GM18909 (cell line): Measurements from ENCODE around the gene SYCP2.

Experiments used
- ATAC-seq: cut with Tn5 transposase; IDR thresholded peaks from one replicate; pipeline ENCODE4 v1.9.1; 2021; ENCODE audit warnings: mild to moderate bottlenecking; ENCODE audit not compliant: unreplicated experiment, poor library complexity

The SYCP2 gene

DNA sequence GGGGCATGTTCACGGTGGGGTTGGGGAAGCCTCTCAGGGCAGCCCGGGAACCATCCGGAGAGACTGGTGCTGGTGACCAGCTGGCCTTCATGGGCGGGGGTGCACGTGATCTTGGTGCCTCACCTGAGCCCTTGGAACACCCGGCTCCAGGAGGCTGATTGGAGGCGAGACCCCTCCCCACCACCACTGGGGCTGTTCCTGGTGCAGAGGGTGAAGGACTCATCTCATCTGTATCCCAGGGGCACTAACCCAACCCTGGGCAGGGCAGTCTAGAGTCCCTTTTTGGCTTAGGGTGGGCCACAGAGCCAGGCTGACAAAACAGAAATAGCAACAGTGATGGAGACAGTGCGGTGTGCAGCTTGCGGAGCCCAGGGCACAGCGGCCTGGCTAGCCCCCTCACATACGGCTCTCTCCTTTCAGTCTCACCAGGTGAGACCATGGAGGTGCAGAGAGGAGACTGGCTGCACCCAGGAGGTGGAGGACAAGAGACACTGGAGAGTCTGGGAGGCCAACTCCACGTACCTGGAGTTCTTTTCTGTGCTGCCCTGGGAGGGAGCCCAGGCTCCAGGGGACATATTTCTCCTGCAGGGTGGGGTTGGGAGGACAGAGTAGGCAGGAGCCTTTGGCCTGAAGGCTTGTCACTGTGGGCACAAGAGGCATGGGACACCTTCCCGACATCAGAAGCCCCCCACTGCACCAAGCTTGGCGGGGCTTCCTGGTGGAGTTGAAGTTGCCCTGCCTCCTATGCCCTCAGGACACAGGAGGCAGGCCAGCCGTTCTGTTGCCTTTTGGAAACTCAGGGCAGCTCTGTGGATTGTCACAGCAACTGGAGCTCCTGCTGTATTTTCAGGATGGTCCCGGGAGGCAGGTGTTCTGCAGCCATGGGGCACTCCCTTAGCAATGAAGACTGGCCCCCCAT, 106.0 kb downstream of the SYCP2 start:
- no peak for ATAC-seq

DNA sequence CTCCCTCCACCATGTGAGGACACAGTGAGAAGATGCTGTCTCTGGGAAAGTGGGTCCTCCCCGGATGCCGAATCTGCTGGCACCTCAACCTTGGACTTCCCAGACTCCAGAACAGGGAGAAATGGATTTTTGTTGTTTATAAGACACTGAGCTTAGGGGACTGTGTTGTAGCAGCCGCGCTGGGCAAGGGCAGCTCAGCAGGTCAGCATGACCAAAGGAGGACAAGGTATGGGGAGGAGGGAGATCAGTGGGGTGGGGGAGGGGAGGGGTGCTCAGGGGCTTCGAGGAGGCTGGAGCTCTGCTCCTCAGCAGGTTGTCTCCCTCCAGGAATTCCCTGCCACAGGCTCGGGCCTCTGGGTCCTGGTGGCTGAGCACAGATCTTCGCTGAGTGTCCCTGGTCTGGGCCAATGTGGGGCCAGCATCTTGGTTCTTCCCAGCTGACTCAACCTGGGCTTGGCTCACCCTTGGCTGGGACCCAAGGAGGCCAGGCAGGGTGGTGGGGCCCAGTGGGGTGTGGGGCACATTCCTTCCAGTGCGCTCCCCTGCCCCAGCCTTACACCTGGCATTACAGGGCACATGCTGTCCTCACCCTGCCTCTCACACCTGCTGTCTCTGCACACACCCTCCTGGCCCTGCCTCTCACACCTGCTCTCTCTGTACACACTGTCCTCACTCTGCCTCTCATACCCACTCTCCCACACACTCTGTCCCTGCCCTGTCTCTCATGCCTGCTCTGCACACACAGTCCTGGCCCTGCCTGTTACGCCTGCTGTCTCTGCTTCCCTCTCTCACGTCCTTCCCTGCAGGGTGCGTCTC, 107.3 kb downstream of the SYCP2 start:
- no peak for ATAC-seq

DNA sequence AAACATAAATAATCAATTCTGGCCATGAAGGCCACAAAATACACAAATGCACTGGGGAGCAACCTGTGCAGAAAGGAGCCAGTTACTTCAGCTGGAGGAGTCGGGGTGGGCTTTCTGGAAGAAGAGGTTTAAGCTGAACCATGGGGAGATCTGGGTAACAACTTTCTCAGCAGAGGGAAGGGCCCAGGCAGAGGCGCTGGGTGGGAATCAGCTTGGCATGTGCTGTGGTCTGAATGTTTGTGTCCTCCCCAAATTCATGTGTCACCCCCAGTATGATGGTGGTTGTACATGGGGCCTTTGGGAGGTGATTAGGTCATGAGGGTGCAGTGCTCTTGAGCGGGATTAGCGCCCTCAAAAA, 107.9 kb downstream of the SYCP2 start:
- ATAC-seq = no peak

DNA sequence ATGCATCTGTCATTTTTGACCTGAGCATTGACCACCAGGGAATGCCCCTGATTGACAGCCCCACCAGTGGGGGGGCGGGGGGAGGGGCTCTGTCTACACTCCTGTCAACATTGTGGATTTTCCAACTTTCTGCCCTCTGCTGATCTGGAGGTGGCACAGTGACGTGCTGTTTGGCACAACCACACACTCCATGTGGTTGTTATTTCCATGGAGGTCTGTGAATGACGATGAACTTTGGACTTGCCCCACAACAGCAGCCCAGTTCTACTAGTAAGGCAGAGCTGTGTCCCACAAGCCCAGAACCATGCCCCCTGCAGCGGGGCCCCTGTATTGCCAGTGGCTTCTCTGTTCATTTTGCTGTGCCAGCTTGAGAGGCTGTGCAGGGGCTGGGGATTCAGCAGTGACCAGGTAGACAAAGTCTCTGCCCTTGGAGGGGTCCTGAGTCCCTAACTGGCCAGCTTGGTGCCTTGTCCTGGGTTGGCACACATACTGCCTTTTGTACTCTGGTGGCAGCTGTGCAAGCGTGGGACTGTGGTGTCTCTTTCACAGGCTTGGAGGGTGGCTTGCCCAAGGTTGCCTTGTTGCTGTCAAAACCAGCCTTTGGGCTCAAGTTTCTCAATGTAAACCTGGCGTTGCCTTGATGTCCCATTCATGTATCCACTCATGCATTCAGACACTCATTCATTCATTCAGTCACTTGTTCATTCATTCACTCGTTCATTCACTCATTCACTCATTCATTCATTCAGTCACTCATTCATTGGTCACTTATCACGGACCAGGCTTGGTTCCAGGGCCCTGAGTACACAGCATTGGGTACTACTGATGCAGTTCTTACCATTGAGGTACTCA, 108.5 kb downstream of the SYCP2 start:
- no peak for ATAC-seq

DNA sequence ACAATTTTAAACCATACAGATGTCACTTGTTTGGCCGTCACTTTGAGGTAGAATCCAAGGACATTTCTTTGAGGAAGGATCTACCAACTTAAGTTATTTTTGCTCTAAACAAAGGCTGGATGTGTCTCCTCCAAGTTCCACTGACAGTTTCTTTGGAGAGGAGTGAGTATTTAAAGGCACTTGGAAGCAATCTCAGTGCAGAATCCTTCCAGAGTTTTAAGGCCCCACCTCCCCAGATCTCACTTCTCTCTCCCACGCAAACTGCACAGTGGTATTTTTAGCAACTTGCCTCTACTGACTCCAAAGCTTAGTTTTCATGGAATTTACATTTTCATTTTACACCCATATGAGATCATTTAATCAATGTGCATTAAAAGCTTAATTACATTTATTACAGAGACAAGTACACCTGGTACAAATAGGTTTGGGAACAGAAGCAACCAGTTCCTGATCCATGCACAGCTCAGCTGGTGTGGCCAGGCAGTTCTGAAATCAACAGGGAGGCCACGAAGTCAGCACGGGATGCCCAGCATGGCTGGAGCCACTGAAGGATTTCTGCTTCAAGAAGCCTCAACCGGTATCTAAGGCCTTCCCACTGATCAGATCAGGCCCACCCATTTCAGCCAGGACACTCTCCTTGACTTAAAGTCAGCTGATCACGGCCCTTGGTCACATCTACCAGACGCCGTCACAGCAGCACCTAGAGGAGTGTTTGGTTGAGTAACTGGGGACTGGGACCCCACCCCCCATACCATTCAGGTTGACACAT, 109.8 kb downstream of the SYCP2 start:
- ATAC-seq = no peak

DNA sequence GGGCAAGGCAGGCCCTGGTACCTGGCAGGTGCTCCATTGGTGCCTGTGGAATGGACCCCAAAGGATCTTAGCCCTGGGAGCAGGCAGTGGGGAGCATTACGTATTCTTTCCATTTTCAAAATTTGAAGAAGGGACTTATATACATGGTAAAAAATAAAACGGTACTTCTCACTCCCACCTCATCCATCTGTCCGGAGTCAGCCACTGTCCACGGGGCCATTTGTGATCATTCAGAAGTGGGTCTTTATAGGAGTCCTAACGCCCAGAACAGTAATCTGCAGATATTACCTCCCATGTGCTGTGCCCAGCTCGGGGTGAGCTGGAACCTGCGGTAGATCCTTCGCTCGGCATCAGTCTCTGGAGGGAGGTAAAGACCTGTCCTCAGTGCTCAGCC, 110.4 kb downstream of the SYCP2 start:
- ATAC-seq = no peak

DNA sequence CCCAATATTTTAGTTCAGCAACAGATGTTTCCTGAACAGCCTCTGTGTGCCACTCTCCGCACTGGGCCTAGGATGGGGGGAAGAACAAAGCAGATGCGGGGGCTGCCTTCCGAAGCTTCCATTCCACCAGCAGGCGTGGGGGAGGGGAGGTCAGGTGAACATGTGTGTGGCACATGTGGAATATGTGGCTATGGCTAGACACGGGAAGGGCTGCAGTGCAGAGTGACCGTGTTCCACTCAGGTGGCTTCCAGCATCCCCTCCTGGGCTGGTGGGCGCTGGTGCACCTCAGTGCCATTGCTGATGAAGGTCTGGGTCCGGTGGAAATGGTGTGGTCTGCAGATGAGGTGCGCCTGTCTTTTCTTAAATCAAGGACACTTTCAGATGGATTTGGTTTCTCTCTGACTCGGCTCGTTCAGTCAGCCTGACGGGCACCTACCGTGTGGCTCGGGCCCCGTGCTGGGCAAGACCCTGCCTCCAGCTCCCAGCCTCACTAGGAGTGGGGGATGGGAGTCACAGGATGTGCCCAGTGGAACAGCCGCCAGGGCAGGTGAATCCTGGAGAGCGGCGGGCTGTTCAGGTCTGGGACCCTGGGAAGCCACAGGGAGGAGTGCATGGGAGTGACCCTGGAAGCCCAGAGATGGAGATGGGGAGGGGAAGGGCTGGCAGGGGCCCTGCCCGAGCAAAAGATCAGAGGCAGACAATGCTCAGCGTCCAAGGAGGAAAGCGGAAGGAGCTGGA, 111.0 kb downstream of the SYCP2 start:
- no peak for ATAC-seq

DNA sequence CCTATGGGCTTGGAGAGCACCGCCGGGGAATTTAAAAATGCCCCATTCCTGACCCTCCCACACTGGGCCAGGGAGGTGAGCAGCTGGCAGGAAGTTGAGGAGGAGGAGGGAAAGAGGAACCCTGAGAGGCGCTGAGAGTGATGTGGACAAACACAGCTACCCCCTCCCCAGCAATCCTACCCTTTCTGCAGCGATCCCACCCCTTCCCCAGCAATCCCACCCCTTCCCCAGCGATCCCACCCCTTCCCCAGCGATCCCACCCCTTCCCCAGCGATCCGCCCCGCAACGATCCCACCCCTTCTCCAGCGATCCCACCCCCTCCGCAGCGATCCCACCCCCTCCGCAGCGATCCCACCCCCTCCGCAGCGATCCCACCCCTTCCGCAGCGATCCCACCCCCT, 111.6 kb downstream of the SYCP2 start:
- no peak for ATAC-seq

DNA sequence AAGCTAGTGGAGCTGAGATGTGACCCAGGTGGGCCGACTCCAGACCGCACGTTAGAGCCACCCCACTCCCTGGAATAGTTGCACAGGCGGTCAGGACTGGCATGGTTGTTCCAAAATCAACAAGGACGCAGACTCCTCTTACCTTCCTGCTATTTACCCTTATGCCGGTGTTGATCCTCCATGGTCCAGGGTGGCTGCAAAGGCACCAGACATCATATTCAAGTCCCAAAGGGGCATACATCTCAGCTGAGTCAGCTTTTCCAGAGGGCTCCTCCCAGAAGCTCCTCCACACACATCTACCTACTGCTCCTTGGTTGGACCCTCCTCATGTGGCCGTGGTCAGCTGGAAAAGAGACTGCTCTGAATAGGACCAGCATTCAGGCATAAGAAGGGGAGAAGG, 112.2 kb downstream of the SYCP2 start:
- no peak for ATAC-seq

DNA sequence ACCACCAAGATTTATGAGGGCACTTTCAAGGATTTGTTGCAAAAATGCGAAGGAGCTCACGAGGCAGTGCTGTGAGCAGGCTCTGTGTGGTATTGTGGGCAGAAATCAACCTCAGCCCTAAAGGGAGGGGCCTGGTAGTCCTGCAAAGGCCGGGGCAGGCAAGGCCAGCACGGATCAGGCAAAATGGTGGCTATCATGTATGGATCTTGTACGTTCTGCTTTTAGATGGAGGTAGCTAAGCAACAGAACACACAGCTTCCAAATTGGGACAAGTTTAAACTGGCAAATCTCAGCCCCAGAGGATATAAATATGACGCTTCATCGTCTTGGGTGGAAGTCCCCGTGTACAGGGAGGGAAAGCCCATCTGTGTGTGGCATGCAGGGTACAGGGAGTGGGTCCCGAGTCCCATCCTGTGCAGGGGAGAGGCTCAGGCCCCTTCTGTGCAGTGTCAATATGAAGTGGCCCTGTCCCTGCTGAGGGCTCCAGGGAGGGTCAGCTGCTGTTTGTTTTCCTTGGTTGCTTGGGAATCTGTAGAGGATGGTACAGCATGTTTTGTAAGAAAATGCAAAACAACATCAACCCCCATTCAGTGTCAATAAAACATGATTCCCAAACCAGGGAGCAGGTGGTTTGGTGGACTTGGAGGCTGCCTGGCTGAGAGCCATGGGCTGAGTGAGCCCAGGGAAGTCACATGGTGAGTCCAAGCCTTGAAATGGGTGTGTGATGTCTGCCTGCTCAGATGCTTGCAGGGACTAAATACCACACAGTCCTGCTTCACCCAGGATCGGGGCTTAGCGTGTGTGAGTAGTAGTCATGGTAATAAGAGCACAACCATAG, 113.0 kb downstream of the SYCP2 start:
- no peak for ATAC-seq

DNA sequence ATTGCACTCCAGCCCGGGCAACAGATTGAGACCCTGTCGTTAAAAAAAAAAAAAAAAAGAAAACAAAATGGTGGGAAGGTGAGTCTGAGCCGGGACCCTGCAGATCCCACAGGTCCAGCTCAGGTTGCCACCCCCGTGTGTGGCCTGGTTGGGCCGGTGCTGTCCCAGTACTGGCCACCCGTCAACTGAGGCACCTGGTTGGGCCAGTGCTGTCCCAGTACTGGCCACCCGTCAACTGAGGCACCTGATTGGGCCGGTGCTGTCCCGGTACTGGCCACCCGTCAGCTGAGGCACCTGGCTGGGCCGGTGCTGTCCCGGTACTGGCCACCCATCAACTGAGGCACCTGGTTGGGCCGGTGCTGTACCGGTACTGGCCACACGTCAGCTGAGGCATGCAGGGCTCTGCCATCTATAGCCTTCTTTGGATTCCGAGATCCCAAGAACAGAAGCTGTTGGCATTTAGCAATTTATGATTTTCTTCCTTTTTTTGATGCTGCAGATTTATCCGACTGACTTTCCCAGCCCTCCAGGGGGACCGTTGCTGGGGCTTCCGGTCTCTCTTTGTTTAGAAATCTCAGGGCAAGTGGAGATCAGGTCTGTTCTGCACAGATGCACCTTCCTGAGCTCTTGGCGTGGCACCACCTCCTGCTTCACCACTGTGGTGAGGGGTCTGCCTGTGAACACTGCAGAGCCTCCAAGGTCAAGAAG, 113.8 kb downstream of the SYCP2 start:
- ATAC-seq = no peak

DNA sequence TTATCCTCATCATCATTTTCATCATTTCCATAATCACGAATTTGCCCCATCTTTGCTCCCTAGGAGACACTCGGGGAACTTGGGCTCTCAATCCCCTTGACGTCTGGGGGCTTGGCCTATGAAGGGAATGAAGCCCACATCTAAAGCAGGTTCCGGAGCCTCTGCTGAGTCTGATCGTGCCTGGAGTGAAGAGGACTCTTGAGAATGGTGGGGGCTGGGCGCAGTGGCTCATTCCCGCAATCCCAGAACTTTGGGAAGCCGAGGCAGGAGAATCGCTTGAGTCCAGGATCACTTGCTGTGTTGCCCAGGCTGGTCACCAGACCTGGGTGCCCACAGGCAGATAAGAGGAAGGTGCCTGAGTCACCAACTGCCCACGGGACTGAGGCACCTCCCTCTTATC, 114.5 kb downstream of the SYCP2 start:
- ATAC-seq = no peak

DNA sequence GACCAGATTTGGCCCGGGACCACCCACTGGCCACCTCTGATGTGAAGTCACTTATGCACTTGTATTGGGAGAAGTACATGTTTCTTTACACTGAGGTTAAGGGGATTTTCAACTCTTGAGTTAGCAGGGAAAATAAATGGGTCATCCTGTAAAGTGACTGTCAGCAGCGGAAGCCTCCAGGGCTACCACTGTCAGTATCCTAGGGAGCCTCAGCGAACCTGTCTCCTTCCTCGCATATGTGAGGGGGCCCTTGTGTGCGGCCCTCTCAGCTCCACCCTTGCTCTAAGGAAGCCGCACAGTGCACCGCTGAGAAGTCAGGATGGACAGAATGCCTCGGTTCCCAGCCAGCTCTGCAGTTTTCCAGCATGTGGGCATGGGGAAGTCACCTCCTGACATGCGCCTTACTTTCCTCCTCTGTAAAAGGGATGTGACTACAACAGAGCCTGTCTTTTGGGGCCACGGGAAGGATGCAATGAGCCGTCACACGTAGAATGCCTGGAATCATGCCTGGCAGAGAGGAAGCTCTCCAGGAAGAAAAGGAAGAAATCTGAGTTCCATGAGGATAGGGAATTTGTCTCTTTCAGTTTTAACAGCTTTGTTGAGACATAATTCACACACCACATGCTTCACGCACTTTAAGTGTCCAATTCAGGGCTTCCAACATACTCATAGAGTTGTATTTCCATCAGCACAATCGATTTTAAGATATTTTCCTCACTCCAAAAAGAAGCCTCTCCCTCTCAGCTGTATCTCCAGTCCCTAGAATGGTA, 115.4 kb downstream of the SYCP2 start:
- no peak for ATAC-seq

DNA sequence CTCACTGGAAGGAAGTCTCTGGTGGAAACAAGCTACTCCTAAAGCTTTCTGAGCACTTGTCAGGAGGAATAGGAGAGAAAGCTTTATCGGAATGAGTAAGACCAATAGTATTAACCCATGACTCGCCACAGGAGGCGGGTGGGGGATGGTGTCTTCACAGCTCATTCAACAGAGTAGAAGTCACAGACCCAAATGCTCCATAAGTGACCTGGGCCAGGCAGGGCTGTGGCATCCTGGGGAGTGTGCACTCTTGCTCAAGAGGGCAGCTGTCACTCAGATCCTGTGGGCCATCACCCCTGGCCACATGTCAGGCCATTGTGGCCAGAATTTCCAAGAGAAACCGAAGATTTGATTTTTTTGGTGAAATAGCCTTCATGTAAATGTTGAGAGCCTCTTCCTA, 116.0 kb downstream of the SYCP2 start:
- no peak for ATAC-seq

DNA sequence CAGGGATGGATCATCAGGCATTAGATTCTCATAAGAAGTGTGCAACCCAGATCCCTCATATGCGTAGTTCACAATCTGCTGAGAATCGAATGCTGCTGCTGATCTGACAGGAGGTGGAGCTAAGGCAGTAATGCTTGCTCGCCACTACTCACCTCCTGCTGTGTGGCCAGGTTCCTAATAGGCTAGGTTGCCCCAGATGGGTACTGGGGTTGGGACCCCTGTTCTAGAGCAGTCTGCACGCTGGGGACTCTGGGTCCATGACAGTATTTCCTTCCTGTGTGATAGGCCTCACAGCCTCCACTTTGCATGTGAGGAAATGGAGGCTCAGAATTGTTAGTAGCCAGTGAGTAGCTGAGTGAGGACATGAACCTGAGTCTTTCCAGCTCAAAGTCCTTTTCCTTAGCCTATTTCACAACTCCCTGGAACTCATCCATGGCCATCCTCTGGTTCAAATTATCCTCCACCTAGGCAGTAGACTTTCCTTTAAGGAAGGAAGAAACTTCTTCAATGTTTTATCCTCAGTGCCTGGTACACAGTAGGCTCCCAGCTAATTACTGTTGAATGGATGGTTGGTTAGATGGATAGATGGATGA, 117.2 kb downstream of the SYCP2 start:
- ATAC-seq = no peak

DNA sequence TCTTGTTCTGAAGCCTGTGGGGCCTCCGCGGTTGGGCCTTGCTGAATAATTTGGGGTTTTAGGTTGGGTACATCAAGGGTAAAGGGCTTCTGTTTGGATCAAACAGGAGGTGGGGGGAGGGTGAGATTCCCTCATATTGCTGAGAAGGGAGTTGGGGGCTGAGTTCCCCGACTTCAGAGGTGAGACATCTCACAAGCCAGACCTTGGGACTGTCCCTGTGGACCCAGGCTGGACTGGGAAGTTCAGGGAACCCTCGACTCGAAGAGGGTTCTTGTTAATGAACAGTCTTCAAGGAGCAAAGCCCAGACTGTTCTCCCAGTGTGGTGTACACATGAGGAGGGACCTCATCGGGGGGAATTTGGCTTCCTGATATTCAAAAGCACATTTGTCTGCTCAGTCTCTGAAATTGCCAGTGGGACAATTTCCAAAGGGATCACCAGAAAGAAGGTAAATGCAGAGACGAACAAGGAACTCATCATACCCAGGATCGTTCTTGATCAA, 118.5 kb downstream of the SYCP2 start:
- no peak for ATAC-seq
